Measurements from ENCODE around the gene CYP26B1. TPM values are rescaled to one million over a fixed set of nuclear protein-coding genes. Genes with fewer than 3 reads are reported as not detected.

The CYP26B1 gene
- total and polyA plus RNA-seq, 9 of the 15 experiments (the other 6 are each of a cell fraction or from before 2014, with no cell fraction given) = 0.01 to 0.13 (median 0.04) TPM; not detected in 6

DNA sequence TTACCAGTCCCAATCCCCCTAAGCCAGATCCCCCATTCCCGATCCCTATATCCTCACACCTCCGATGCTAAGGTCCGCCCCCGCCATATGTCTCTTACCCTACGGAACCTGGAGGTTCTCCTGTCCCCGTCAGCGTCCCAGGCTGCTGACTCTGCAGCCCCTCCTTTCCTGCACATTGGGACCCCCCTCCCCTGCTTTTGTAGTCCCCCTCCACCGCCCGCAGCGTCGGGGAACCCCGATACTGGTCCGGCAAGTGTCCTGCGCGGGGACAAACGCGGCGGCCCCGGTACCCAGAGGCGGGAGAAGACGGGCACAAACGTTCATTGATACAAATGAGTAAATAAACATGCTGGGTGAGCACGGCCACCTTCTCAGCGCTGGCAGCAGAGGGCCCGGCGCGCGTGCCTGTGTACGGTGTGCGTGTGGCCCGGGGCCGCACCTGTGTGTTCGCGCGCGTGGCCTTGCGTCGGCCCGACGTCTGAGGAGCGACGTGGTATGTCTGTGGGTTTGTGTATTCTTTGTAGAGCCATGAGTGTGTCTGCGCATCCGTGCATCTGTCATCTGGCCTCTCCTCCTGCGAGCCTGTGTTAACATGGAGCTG, 2.0 kb upstream of the CYP26B1 start:
- H3K9ac ChIP-seq (ENCODE audit: insufficient read depth in 1 of 2, low read depth in 2 of 2, low read length in 2 of 2) = no peak overlapping the region
- in situ Hi-C loops (cut with MboI) = loop anchor here (5.0 to 10.0 kb wide), 4 partner anchors 225 to 615 kb away; no protein-coding TSS in a partner anchor
- H3K9me3 ChIP-seq (replicated peaks; ENCODE audit: control insufficient read depth, insufficient read depth, low read depth, low read length) = no peaks in the 10 kb centered on the region
- H4K20me1 ChIP-seq (replicated peaks; ENCODE audit: control insufficient read depth, insufficient read depth, low read length) = peaks cover 7% of the 10 kb centered on the region; the same call in 1 of the 2 replicates
- TF ChIP-seq CHD1 (IDR thresholded peaks at IDR 0.05; ENCODE audit: low read length) (no peak), HDGF (IDR thresholded peaks at IDR 0.05) (no peak), ETV1 (tag; conservative IDR thresholded peaks at IDR 0.05; ENCODE audit: low read depth) (no peak), ZNF655 (CRISPR knock-in tag; IDR thresholded peaks at IDR 0.05) (no peak), CHD2 (IDR thresholded peaks at IDR 0.05; ENCODE audit: low read depth, low read length) (no peak), DDX20 (tag; IDR thresholded peaks at IDR 0.05; ENCODE audit: low read depth) (no peak), SIRT6 (IDR thresholded peaks at IDR 0.05; ENCODE audit: low read depth, low read length) (no peak), TCF7 (IDR thresholded peaks at IDR 0.05; ENCODE audit: borderline replicate concordance) (no peak), KLF1 (tag; IDR thresholded peaks at IDR 0.05) (no peak), RBM39 (optimal IDR thresholded peaks at IDR 0.05; ENCODE audit: low read depth, low read length) (no peak), PTRF (tag; IDR thresholded peaks at IDR 0.05) (no peak), RAD51 (IDR thresholded peaks at IDR 0.05; ENCODE audit: borderline replicate concordance, low read depth) (no peak), ZNF143 (CRISPR knock-in tag; IDR thresholded peaks at IDR 0.05) (no peak), CREB3 (tag; conservative IDR thresholded peaks at IDR 0.05; ENCODE audit: low read depth) (no peak), CBX1 (IDR thresholded peaks at IDR 0.05; ENCODE audit: low read depth) (no peak), FOXJ2 (tag; IDR thresholded peaks at IDR 0.05) (no peak)
- TF ChIP-seq, protein P1, sequence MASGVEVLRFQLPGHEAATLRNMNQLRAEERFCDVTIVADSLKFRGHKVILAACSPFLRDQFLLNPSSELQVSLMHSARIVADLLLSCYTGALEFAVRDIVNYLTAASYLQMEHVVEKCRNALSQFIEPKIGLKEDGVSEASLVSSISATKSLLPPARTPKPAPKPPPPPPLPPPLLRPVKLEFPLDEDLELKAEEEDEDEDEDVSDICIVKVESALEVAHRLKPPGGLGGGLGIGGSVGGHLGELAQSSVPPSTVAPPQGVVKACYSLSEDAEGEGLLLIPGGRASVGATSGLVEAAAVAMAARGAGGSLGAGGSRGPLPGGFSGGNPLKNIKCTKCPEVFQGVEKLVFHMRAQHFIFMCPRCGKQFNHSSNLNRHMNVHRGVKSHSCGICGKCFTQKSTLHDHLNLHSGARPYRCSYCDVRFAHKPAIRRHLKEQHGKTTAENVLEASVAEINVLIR (CRISPR knock-in tag; IDR thresholded peaks at IDR 0.05) = no peak
- ATAC-seq (no peak), FAIRE-seq (no peak), DNase-seq (ENCODE audit: extremely low read depth in 1 of 4, low spot score in 3 of 4) (no peak)
- 28% methylated on average over 31 of the region's 45 CpGs for WGBS (ENCODE audit: insufficient coverage, low coverage, missing lambda C conversion rate)
- peaks cover 13 to 60% of the 10 kb centered on the region in 2 experiments; a peak in 4 of 5 replicates for H3K27me3 ChIP-seq (ENCODE audit: control insufficient read depth in 2 of 2, insufficient read depth in 2 of 2, low read length in 2 of 2)
- H3K79me2 ChIP-seq (ENCODE audit: control insufficient read depth, insufficient read depth, low read length) = no peaks in the 10 kb centered on the region
- H3K36me3 ChIP-seq (ENCODE audit: control insufficient read depth, insufficient read depth, low read length) = no peaks in the 10 kb centered on the region
- no peak overlapping the region for H2AFZ ChIP-seq (ENCODE audit: low read depth, low read length)
- H3K4me2 ChIP-seq (ENCODE audit: insufficient read depth, low read length) = no peak overlapping the region
- CTCF ChIA-PET (ENCODE audit: low intra/inter-chr PET ratio) = interaction anchor here (0.6 to 1.5 kb wide), 4 partner anchors 348 to 1172 kb away, joined by 3 to 13 read pairs (median 6); no protein-coding TSS in a partner anchor
- BruUV-seq (replicated peaks) = no TSS peak
- no peak overlapping the region for H3K4me3 ChIP-seq
- POLR2A ChIA-PET = interaction anchor here (1.0 kb wide), 1 partner anchor 226 kb away, joined by 3 read pairs; no protein-coding TSS in a partner anchor
- H3K9me1 ChIP-seq (ENCODE audit: control insufficient read depth, insufficient read depth, low read length) = no peaks in the 10 kb centered on the region
- no peak overlapping the region for H3K27ac ChIP-seq (ENCODE audit: extremely low read depth, low read depth, low read length)
- peaks cover 0 to 25% of the 10 kb centered on the region in 2 experiments; a peak in 2 of 5 replicates for H3K4me1 ChIP-seq (replicated peaks in 1 of 2; ENCODE audit: control insufficient read depth in 2 of 2, insufficient read depth in 2 of 2, low read length in 2 of 2)
- intact Hi-C loops (cut with micrococcal nuclease) = loop anchor here (1.0 to 5.0 kb wide), 6 partner anchors 225 to 617 kb away; no protein-coding TSS in a partner anchor
